HUES6 (cell line): ENCODE data around the gene SH3PXD2B.

ENCODE experiments used
- H3K27ac ChIP-seq: 2 replicates; pipeline ENCODE4 v1.7.0; 2013; ENCODE audit warnings: low read depth, mild to moderate bottlenecking, low read length, inconsistent platforms
- H3K27me3 ChIP-seq: 2 replicates; pipeline ENCODE4 v1.6.1; 2013; ENCODE audit warnings: low read length; ENCODE audit not compliant: control insufficient read depth, insufficient read depth
- H3K36me3 ChIP-seq: 2 replicates; pipeline ENCODE4 v1.6.1; 2013; ENCODE audit warnings: low read length; ENCODE audit not compliant: control insufficient read depth, insufficient read depth
- H3K4me1 ChIP-seq: 2 replicates; pipeline ENCODE4 v1.6.1; 2013; ENCODE audit warnings: low read length; ENCODE audit not compliant: control insufficient read depth, insufficient read depth
- H3K4me3 ChIP-seq: 2 replicates; pipeline ENCODE4 v1.5.1; 2013; ENCODE audit warnings: low read depth, low read length
- H3K9ac ChIP-seq: one replicate; pipeline ENCODE4 v1.6.1; 2013; ENCODE audit warnings: mild to moderate bottlenecking, low read length
- H3K9me3 ChIP-seq: 2 replicates; pipeline ENCODE4 v1.6.1; 2013; ENCODE audit warnings: low read depth, low read length; ENCODE audit not compliant: control insufficient read depth, insufficient read depth

The SH3PXD2B gene

DNA sequence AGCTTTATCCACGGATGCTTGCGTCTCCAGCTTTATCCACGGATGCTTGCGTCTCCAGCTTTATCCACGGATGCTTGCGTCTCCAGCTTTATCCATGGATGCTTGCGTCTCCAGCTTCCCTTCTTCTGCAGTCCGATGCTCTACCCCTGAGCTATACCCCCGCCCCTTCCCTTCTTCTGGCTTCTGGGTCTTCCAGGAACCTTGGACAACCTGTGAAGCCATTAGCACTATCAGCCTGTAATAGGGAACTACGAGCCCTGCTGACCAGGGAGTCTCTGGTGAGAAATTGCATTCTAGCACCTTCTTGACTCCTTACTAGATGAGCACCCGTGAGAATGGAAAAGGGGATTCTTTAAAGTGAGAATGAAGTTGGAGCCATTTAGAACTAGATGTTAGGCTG is 39.1 kb upstream of the SH3PXD2B start:
- no peaks in the 10 kb centered on the region for H3K4me1 ChIP-seq
- no peaks in the 10 kb centered on the region for H3K27me3 ChIP-seq

DNA sequence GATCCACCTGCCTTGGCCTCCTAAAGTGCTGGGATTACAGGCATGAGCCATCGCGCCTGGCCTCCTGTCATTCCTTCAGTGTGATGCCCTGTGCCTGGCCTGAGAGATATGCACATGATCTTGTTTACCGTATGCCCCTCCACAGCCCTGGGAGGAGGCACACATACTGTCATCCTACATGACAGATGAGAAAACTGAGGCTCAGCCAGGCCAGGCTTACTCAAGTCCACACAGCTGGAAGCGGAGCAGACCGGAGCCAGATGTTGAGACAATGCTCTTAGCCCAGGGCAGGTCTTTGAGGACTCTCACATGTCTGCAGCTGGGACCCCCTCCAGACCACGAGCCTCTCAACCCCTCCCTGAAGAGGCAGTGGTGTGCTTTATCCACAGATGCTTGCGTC is 38.7 kb upstream of the SH3PXD2B start:
- no peak overlapping the region for H3K4me3 ChIP-seq
- H3K27ac ChIP-seq: no peak overlapping the region
- H3K4me1 ChIP-seq: no peaks in the 10 kb centered on the region

More for the DNA sequence above, 39.1 kb upstream of the SH3PXD2B start:
- Histone ChIP-seq H3K9me3 (no peaks in the 10 kb centered on the region), H3K9ac (no peak overlapping the region), H3K27ac (no peak overlapping the region), H3K4me3 (no peak overlapping the region), H3K36me3 (no peaks in the 10 kb centered on the region)

DNA sequence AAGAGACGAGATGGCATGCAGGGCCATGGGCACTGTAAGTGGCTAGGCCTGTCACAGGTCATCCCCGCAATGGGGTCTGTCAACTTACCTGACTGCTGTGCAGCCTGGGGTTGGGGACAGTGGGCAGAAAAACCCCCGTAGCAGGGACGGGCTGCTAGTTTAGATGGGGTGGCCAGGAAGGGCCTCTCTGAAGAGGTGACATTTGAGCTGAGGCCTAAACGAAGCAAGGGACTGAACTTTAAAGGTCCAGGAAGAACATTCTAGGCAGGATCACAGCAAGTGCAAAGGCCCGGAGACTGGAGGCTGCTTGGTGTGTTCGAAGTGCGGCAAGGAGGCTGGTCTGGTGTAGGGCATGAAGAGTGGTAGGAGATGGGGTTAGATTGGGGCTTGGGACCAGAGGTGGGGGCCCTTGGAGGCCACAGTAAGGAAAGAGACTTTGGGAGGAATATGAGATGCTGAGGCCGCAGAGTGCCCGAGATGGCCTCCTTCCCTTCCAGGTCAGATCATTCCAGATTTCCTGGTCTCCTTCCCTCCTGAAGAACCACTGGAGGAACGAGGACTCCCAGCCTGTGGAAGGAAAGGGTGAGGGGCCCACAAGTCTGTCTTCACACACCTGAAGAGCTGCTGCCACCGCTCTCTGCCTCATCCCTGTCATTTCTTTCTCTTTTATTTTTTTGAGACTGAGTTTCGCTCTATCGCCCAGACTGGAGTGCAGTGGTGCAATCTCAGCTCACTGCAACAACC is 37.9 kb upstream of the SH3PXD2B start:
- H3K4me1 ChIP-seq: no peaks in the 10 kb centered on the region
- no peaks in the 10 kb centered on the region for H3K36me3 ChIP-seq
- H3K27me3 ChIP-seq: no peaks in the 10 kb centered on the region
- no peak overlapping the region for H3K4me3 ChIP-seq
- no peaks in the 10 kb centered on the region for H3K9me3 ChIP-seq
- H3K9ac ChIP-seq: no peak overlapping the region
- H3K27ac ChIP-seq: no peak overlapping the region

More for the DNA sequence above, 38.7 kb upstream of the SH3PXD2B start:
- no peaks in the 10 kb centered on the region for H3K27me3 ChIP-seq
- H3K9ac ChIP-seq: no peak overlapping the region
- H3K36me3 ChIP-seq: no peaks in the 10 kb centered on the region
- no peaks in the 10 kb centered on the region for H3K9me3 ChIP-seq

DNA sequence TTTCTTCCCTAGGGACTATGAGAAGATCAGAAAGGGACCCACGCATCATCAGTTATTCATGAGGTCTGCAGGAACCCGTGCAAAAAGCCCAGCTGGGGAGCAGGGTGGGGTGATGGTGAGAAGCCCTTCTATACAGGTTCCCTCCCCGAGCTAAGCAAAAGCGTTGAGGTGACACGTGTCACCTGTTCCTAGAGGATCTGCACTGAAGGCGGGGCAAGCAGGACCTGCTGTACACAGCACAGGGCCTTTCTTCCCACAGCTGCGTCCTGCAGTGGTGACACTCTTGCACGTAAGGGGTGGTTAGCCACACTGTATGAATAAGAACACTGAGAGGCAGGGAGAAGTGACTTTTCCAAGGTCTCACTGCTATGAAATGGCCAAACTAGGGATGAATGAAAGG is 37.2 kb upstream of the SH3PXD2B start:
- no peak overlapping the region for H3K9ac ChIP-seq
- H3K36me3 ChIP-seq: no peaks in the 10 kb centered on the region
- no peak overlapping the region for H3K27ac ChIP-seq
- H3K27me3 ChIP-seq: no peaks in the 10 kb centered on the region
- no peaks in the 10 kb centered on the region for H3K4me1 ChIP-seq
- no peak overlapping the region for H3K4me3 ChIP-seq
- no peaks in the 10 kb centered on the region for H3K9me3 ChIP-seq

DNA sequence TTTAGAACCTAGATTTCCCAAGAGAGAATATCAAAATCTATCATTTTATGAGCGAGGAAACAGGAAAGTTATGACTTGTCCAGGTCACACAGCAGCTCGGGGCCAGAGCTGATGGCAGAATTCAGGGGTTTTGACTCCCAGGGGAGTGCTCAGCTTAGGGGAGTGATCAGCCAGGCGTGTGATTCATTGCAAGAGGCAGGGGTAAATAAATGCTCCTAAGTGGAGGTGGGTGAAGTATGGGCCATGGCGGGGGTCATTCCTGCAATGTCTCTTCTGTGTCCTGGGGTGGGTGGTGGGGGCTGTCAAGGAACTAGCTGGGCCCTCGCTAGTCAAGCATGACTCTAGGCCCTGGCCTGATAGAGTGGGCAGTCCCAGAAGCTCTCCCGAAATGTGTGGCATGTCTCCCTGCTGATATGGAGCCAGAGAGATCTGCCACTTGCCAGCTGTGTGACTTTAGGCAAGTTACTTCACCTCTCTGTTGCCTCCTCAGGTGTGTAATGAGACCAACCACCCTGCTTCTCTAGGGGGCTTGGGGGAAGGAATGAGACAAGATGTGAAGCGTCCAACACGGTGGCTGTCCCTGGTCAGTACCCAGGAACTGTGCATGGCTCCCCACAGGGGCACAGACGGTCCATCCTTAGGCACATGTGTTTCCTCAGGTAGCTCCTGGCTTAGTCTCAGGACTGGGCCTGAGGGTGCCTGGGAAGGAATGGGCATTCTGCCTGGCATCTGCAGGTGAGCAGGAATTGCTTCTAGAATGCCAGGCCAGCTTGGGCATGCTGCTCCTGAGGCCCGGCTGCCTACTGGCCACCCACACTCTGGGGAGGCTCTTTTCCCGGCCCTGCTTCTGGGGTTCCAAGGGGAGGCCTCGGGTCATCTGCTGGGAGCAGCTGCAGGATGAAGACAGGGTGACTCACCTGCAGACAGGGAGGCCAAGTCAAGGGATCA is 36.5 kb upstream of the SH3PXD2B start:
- H3K27me3 ChIP-seq: no peaks in the 10 kb centered on the region
- no peaks in the 10 kb centered on the region for H3K4me1 ChIP-seq
- no peak overlapping the region for H3K4me3 ChIP-seq
- no peak overlapping the region for H3K9ac ChIP-seq
- H3K36me3 ChIP-seq: no peaks in the 10 kb centered on the region
- H3K9me3 ChIP-seq: no peaks in the 10 kb centered on the region
- no peak overlapping the region for H3K27ac ChIP-seq

DNA sequence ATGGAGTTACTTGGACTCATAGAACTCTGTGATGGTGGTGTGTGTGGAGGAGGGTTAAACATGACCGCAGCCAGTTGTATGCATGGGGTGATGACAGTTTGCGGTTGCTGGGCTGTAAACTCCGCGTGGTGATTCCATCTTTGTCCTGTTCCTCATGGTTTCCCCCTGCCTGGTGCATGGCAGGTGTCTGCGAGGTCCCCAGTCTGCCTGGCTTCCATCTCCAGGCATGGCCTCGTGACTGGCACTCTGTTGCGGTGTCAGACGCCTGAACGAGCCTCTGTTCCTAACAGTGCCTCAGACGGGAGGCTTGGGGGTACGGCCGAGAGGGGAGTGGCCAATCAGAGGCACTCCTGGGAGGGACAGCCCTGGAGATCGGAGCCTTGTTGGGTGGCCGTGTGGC is 33.9 kb upstream of the SH3PXD2B start:
- no peaks in the 10 kb centered on the region for H3K27me3 ChIP-seq
- H3K36me3 ChIP-seq: no peaks in the 10 kb centered on the region
- no peaks in the 10 kb centered on the region for H3K4me1 ChIP-seq
- H3K9me3 ChIP-seq: 0 out of 2 replicates have a peak, but pooled peaks cover 3% of the 10 kb centered on the region
- no peak overlapping the region for H3K27ac ChIP-seq
- no peak overlapping the region for H3K4me3 ChIP-seq
- H3K9ac ChIP-seq: no peak overlapping the region

DNA sequence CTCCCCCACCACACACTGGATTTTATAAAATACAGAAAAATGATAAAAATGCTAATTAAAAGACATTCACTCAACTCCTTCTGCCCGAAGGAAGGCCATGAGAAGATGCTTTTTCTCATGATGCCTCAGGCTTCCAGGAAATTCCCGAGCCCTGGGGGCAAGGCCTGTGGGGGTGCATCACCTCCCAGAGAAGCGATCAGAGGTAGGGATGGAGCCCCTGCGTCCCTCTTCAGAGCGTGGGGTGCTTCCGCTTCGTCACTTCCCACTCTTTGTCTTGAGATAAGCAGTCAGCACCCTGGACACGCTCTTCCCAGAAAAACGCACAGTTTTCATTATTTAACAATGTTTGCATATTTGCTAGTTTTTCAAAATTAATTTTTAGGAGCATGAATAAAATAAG is 33.3 kb upstream of the SH3PXD2B start:
- Histone ChIP-seq H3K4me3 (no peak overlapping the region), H3K27ac (no peak overlapping the region), H3K4me1 (no peaks in the 10 kb centered on the region), H3K36me3 (no peaks in the 10 kb centered on the region), H3K27me3 (no peaks in the 10 kb centered on the region), H3K9me3 (0 out of 2 replicates have a peak, but pooled peaks cover 4% of the 10 kb centered on the region), H3K9ac (no peak overlapping the region)

DNA sequence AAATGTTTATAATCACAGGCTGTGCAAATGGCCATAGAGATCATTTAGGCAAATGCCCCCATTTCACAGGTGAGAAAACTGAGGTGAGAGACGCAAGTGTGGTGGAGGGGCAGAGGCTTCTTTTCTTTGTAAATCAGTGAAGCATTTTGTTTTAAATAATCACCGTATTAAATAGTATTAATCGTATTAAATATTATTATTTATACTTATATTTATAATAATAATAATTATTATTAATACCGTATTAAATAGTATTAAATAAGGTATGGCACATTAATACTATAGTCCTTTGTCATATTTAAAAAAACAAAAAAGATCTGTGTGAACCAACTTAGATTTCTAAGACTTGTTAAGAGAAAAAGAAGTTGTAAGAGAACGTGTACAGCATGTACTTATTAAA is 32.6 kb upstream of the SH3PXD2B start:
- Histone ChIP-seq H3K4me3 (no peak overlapping the region), H3K36me3 (no peaks in the 10 kb centered on the region), H3K27me3 (no peaks in the 10 kb centered on the region), H3K9ac (no peak overlapping the region), H3K27ac (no peak overlapping the region), H3K4me1 (no peaks in the 10 kb centered on the region), H3K9me3 (0 out of 2 replicates have a peak, but pooled peaks cover 4% of the 10 kb centered on the region)

DNA sequence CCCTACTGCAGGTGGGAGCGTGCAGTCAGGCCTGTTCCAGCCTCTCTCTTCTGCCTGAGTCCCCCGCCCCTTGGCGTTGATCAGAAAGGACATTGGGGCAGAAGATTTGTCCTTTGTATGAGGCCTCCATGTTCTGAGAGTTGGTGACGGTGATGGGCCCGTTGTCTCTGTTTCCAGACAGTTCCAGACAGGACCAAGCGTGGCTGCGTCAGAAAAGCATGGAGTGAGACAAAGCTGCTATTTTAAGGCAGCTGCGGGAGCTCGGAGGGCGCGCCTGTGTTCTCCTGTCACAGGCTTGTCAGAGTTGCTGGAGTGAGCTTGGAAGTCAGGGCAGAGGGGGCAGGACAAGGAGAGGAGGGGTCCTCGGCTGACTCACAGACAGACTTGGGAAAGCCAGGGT is 32.1 kb upstream of the SH3PXD2B start:
- Histone ChIP-seq H3K36me3 (no peaks in the 10 kb centered on the region), H3K4me3 (no peak overlapping the region), H3K27ac (no peak overlapping the region), H3K27me3 (no peaks in the 10 kb centered on the region), H3K9me3 (0 out of 2 replicates have a peak, but pooled peaks cover 4% of the 10 kb centered on the region), H3K9ac (no peak overlapping the region), H3K4me1 (no peaks in the 10 kb centered on the region)

DNA sequence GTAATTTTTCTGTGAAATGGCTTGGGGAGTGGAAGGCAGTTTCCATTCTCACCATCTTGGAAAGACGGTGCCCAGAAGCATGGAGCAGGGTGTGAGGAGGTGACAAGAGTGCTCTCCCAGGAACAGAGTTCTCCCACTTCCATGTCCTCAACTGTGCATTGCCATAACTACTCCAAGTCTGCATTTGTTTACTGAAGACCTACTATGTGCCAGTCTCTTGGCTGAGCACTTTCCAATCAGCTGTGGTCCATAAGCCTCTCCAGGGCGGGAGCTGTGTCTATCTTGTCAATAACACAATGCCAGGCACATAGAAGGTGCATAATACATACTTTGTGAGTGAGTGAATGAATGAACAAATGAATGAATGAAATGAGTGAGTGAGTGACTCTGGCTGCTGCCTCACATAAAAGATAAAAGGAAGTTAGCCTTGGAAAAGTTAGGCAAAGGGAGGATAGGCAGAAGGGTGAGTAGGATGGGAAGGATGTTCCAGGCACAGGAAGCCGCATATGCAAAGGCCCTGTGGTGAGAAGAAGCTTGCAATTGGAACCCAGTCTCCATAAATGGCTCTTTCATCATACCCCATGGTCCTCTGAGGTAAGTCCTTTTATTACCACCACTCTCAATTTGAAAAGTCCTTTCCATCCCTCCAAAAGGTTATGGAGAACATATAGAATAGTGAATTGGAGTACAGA is 31.3 kb upstream of the SH3PXD2B start:
- no peaks in the 10 kb centered on the region for H3K36me3 ChIP-seq
- H3K27me3 ChIP-seq: no peaks in the 10 kb centered on the region
- H3K9ac ChIP-seq: no peak overlapping the region
- H3K27ac ChIP-seq: no peak overlapping the region
- H3K4me3 ChIP-seq: no peak overlapping the region
- H3K9me3 ChIP-seq: 0 out of 2 replicates have a peak, but pooled peaks cover 4% of the 10 kb centered on the region
- no peaks in the 10 kb centered on the region for H3K4me1 ChIP-seq
